Measurements from ENCODE around the gene FLVCR2.

Gene FLVCR2

DNA sequence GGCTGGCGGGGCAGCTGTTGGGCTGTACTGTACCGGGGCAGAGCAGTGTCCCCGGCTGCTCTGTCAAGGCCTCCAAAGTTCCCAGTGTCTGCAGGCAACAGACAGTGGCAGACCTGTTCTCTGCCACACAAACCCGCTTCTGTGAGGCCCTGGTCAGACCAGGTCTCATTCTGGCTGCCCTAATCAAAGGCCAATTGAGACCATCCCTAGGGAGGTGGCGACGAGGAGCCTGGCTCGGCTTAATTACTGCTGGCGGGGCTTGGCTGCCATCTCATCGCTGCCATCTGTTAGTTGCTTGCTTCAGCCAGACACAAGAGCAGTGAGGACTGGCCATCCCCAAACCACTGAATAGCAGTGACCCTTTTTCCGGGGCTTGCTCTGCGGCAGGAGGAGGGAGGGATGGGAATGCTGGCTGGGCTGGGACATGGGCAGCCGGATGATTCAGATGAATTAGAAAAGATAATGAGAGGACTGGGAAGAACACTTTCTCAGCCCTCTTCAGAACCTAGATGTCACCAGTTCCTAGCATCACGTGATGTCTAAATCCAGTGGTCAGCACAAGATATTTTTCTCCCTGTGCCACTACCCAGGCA lies 57.8 kb downstream of the FLVCR2 start:
- Histone ChIP-seq H3F3A (ENCODE audit: insufficient read depth, low read length) (no peaks in the 10 kb centered on the region), H3K9ac (ENCODE audit: low read length) (no peak overlapping the region), H2AFZ (ENCODE audit: low read length) (no peak overlapping the region), H3K9me3 (replicated peaks; ENCODE audit: insufficient read depth, low read length) (no peaks in the 10 kb centered on the region), H4K20me1 (ENCODE audit: insufficient read depth, low read length) (no peaks in the 10 kb centered on the region), H3K4me3 (ENCODE audit: low read length) (no peak overlapping the region), H3K4me2 (ENCODE audit: low read depth, low read length) (no peak overlapping the region), H3K4me1 (ENCODE audit: low read length) (no peaks in the 10 kb centered on the region), H3K9me2 (replicated peaks; ENCODE audit: insufficient read depth, low read length) (no peaks in the 10 kb centered on the region), H3K36me3 (replicated peaks; ENCODE audit: insufficient read depth, low read length) (no peaks in the 10 kb centered on the region), H3K27ac (ENCODE audit: low read length) (no peak overlapping the region), H3K79me2 (ENCODE audit: low read length) (no peaks in the 10 kb centered on the region), H3K27me3 (replicated peaks; ENCODE audit: insufficient read depth, low read length) (no peaks in the 10 kb centered on the region)
- no peak for DNase-seq
- TF ChIP-seq EZH2phosphoT487 (IDR thresholded peaks at IDR 0.05; ENCODE audit: low read length) (no peak), EZH2 (optimal IDR thresholded peaks at IDR 0.05; ENCODE audit: low read depth, low read length) (no peak)
- TF ChIP-seq, protein P1, sequence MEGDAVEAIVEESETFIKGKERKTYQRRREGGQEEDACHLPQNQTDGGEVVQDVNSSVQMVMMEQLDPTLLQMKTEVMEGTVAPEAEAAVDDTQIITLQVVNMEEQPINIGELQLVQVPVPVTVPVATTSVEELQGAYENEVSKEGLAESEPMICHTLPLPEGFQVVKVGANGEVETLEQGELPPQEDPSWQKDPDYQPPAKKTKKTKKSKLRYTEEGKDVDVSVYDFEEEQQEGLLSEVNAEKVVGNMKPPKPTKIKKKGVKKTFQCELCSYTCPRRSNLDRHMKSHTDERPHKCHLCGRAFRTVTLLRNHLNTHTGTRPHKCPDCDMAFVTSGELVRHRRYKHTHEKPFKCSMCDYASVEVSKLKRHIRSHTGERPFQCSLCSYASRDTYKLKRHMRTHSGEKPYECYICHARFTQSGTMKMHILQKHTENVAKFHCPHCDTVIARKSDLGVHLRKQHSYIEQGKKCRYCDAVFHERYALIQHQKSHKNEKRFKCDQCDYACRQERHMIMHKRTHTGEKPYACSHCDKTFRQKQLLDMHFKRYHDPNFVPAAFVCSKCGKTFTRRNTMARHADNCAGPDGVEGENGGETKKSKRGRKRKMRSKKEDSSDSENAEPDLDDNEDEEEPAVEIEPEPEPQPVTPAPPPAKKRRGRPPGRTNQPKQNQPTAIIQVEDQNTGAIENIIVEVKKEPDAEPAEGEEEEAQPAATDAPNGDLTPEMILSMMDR (IDR thresholded peaks at IDR 0.05; ENCODE audit: low read length), result no peak

DNA sequence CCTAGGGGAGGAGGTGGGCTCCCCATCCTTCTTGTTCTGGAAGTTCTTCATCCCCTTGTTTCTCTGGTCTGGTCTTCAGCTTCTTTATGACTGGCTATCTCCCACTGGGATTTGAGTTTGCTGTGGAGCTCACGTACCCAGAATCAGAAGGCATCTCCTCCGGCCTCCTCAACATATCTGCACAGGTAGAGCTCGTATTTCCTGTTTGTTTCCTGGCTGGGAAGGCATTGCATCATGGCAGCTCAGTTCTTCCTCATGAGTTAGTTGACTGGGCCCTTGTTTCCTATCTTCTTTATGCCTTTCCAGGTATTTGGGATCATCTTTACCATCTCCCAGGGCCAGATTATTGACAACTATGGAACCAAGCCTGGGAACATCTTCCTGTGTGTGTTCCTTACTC lies 62.5 kb downstream of the FLVCR2 start:
- Histone ChIP-seq H3K9me3 (replicated peaks; ENCODE audit: insufficient read depth, low read length) (no peaks in the 10 kb centered on the region), H3K4me2 (ENCODE audit: low read depth, low read length) (no peak overlapping the region), H2AFZ (ENCODE audit: low read length) (no peak overlapping the region), H3K4me3 (ENCODE audit: low read length) (no peak overlapping the region), H3K27ac (ENCODE audit: low read length) (no peak overlapping the region), H3K4me1 (ENCODE audit: low read length) (no peaks in the 10 kb centered on the region), H3K36me3 (replicated peaks; ENCODE audit: insufficient read depth, low read length) (no peaks in the 10 kb centered on the region), H3F3A (ENCODE audit: insufficient read depth, low read length) (no peaks in the 10 kb centered on the region), H3K9me2 (replicated peaks; ENCODE audit: insufficient read depth, low read length) (no peaks in the 10 kb centered on the region), H3K27me3 (replicated peaks; ENCODE audit: insufficient read depth, low read length) (no peaks in the 10 kb centered on the region), H3K79me2 (ENCODE audit: low read length) (no peaks in the 10 kb centered on the region), H3K9ac (ENCODE audit: low read length) (no peak overlapping the region), H4K20me1 (ENCODE audit: insufficient read depth, low read length) (no peaks in the 10 kb centered on the region)
- DNase-seq, result no peak
- TF ChIP-seq EZH2 (optimal IDR thresholded peaks at IDR 0.05; ENCODE audit: low read depth, low read length), result no peak
- TF ChIP-seq, protein P1 (IDR thresholded peaks at IDR 0.05; ENCODE audit: low read length), result no peak
- TF ChIP-seq EZH2phosphoT487 (IDR thresholded peaks at IDR 0.05; ENCODE audit: low read length), result no peak

DNA sequence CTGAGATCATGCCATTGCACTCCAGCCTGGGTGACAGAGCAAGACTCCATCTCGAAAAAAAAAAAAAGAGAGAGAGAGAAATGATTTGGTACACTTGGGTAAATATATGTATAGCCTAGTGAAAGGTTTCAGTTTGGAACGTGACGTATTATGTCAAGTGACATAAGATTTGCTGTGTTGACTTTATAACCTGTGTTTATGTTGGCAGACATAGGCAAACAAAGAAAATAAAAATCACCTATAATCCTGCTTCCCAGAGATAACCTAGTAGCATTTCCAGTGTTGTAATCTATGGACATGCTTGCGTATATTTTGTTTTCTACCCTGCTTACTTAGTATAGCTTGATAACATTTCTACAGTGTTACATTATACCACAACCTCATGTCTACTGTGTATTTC lies 65.6 kb downstream of the FLVCR2 start:
- Histone ChIP-seq H3F3A (ENCODE audit: insufficient read depth, low read length) (no peaks in the 10 kb centered on the region), H2AFZ (ENCODE audit: low read length) (no peak overlapping the region), H4K20me1 (ENCODE audit: insufficient read depth, low read length) (no peaks in the 10 kb centered on the region)

More for the DNA sequence above, 65.6 kb downstream of the FLVCR2 start:
- H3K9me3 ChIP-seq (replicated peaks; ENCODE audit: insufficient read depth, low read length), result no peaks in the 10 kb centered on the region
- no peak overlapping the region for H3K4me2 ChIP-seq (ENCODE audit: low read depth, low read length)
- no peak overlapping the region for H3K9ac ChIP-seq (ENCODE audit: low read length)
- no peak for TF ChIP-seq EZH2 (optimal IDR thresholded peaks at IDR 0.05; ENCODE audit: low read depth, low read length)
- no peak for TF ChIP-seq EZH2phosphoT487 (IDR thresholded peaks at IDR 0.05; ENCODE audit: low read length)
- TF ChIP-seq, protein P1 (IDR thresholded peaks at IDR 0.05; ENCODE audit: low read length), result no peak
- no peaks in the 10 kb centered on the region for H3K79me2 ChIP-seq (ENCODE audit: low read length)
- H3K36me3 ChIP-seq (replicated peaks; ENCODE audit: insufficient read depth, low read length), result no peaks in the 10 kb centered on the region
- H3K4me1 ChIP-seq (ENCODE audit: low read length), result no peaks in the 10 kb centered on the region
- no peak for DNase-seq
- H3K4me3 ChIP-seq (ENCODE audit: low read length), result no peak overlapping the region
- no peak overlapping the region for H3K27ac ChIP-seq (ENCODE audit: low read length)
- H3K9me2 ChIP-seq (replicated peaks; ENCODE audit: insufficient read depth, low read length), result no peaks in the 10 kb centered on the region
- H3K27me3 ChIP-seq (replicated peaks; ENCODE audit: insufficient read depth, low read length), result no peaks in the 10 kb centered on the region

All from MM.1S (cell line).